ENCODE data around the gene BMP2. TPM values are rescaled to one million over a fixed set of nuclear protein-coding genes. Genes with fewer than 3 reads are reported as not detected.

BMP2 gene
- polyA plus RNA-seq, 1 donor (not counting 4 experiments of a cell fraction or from before 2014, with no cell fraction given), result 3.6 TPM

GRCh38 chr20:6740096-6740495 lies 27.4 kb upstream of the BMP2 start:
- dilution Hi-C loops (cut with MboI; ENCODE audit: extremely low pct_ligation_motif_present, low sequenced_read_pairs), result no loop called here
- H3K79me2 ChIP-seq (ENCODE audit: control insufficient read depth, insufficient read depth, low read length), result no peaks in the 10 kb centered on the region

GRCh38 chr20:6744180-6744579 lies 23.3 kb upstream of the BMP2 start:
- H3K9me3 ChIP-seq (ENCODE audit: control insufficient read depth, low read depth, low read length), result no peaks in the 10 kb centered on the region
- dilution Hi-C loops (cut with MboI; ENCODE audit: extremely low pct_ligation_motif_present, low sequenced_read_pairs), result no loop called here
- DNase-seq (ENCODE audit: low read depth, low spot score) (no peak), FAIRE-seq (no peak)
- no peak overlapping the region for H3K4me2 ChIP-seq (ENCODE audit: control insufficient read depth, extremely low read depth, insufficient read depth, low read depth, low read length)
- H3K9ac ChIP-seq (ENCODE audit: control insufficient read depth, extremely low read depth, insufficient read depth, low read length), result no peak overlapping the region
- no peaks in the 10 kb centered on the region for H3K9me1 ChIP-seq (ENCODE audit: control insufficient read depth, extremely low read depth, insufficient read depth, low read length)
- H4K20me1 ChIP-seq (ENCODE audit: control insufficient read depth, extremely low read depth, insufficient read depth, low read length), result no peaks in the 10 kb centered on the region
- H3K27ac ChIP-seq (ENCODE audit: control insufficient read depth, insufficient read depth, low read length), result no peak overlapping the region
- no peaks in the 10 kb centered on the region for H3K4me1 ChIP-seq (ENCODE audit: control insufficient read depth, extremely low read depth, insufficient read depth, low read length)
- no peak overlapping the region for H2AFZ ChIP-seq (ENCODE audit: control insufficient read depth, low read length)
- no peak overlapping the region for H3K4me3 ChIP-seq (ENCODE audit: control insufficient read depth in 2 of 3, extremely low read depth in 1 of 3, insufficient read depth in 2 of 3, low read depth in 1 of 3, low read length in 3 of 3)
- TF ChIP-seq, protein P1, sequence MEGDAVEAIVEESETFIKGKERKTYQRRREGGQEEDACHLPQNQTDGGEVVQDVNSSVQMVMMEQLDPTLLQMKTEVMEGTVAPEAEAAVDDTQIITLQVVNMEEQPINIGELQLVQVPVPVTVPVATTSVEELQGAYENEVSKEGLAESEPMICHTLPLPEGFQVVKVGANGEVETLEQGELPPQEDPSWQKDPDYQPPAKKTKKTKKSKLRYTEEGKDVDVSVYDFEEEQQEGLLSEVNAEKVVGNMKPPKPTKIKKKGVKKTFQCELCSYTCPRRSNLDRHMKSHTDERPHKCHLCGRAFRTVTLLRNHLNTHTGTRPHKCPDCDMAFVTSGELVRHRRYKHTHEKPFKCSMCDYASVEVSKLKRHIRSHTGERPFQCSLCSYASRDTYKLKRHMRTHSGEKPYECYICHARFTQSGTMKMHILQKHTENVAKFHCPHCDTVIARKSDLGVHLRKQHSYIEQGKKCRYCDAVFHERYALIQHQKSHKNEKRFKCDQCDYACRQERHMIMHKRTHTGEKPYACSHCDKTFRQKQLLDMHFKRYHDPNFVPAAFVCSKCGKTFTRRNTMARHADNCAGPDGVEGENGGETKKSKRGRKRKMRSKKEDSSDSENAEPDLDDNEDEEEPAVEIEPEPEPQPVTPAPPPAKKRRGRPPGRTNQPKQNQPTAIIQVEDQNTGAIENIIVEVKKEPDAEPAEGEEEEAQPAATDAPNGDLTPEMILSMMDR (optimal IDR thresholded peaks at IDR 0.05 in 1 of 3, IDR thresholded peaks at IDR 0.05 in 1 of 3, conservative IDR thresholded peaks at IDR 0.05 in 1 of 3; ENCODE audit: extremely low read depth in 1 of 3, insufficient read depth in 2 of 3, low read length in 3 of 3), result no peak
- TF ChIP-seq EZH2 (IDR thresholded peaks at IDR 0.05; ENCODE audit: low read length), result no peak
- H3K79me2 ChIP-seq (ENCODE audit: control insufficient read depth, insufficient read depth, low read length), result no peaks in the 10 kb centered on the region
- H3K36me3 ChIP-seq (ENCODE audit: control insufficient read depth in 2 of 2, extremely low read depth in 1 of 2, insufficient read depth in 2 of 2, low read length in 2 of 2), result no peaks in the 10 kb centered on the region
- no peaks in the 10 kb centered on the region for H3K27me3 ChIP-seq (ENCODE audit: control insufficient read depth, extremely low read depth, insufficient read depth, low read length)

More at GRCh38 chr20:6740096-6740495, 27.4 kb upstream of the BMP2 start:
- no peaks in the 10 kb centered on the region for H4K20me1 ChIP-seq (ENCODE audit: control insufficient read depth, extremely low read depth, insufficient read depth, low read length)
- no peaks in the 10 kb centered on the region for H3K9me3 ChIP-seq (ENCODE audit: control insufficient read depth, low read depth, low read length)
- TF ChIP-seq EZH2 (IDR thresholded peaks at IDR 0.05; ENCODE audit: low read length), result no peak
- TF ChIP-seq, protein P1 (optimal IDR thresholded peaks at IDR 0.05 in 1 of 3, IDR thresholded peaks at IDR 0.05 in 1 of 3, conservative IDR thresholded peaks at IDR 0.05 in 1 of 3; ENCODE audit: extremely low read depth in 1 of 3, insufficient read depth in 2 of 3, low read length in 3 of 3), result no peak
- DNase-seq (ENCODE audit: low read depth, low spot score), result no peak
- no peak overlapping the region for H2AFZ ChIP-seq (ENCODE audit: control insufficient read depth, low read length)
- H3K27me3 ChIP-seq (ENCODE audit: control insufficient read depth, extremely low read depth, insufficient read depth, low read length), result no peaks in the 10 kb centered on the region
- no peak overlapping the region for H3K4me3 ChIP-seq (ENCODE audit: control insufficient read depth in 2 of 3, extremely low read depth in 1 of 3, insufficient read depth in 2 of 3, low read depth in 1 of 3, low read length in 3 of 3)
- H3K36me3 ChIP-seq (ENCODE audit: control insufficient read depth in 2 of 2, extremely low read depth in 1 of 2, insufficient read depth in 2 of 2, low read length in 2 of 2), result no peaks in the 10 kb centered on the region
- H3K9me1 ChIP-seq (ENCODE audit: control insufficient read depth, extremely low read depth, insufficient read depth, low read length), result no peaks in the 10 kb centered on the region
- no peak overlapping the region for H3K4me2 ChIP-seq (ENCODE audit: control insufficient read depth, extremely low read depth, insufficient read depth, low read depth, low read length)
- no peaks in the 10 kb centered on the region for H3K4me1 ChIP-seq (ENCODE audit: control insufficient read depth, extremely low read depth, insufficient read depth, low read length)
- no peak overlapping the region for H3K27ac ChIP-seq (ENCODE audit: control insufficient read depth, insufficient read depth, low read length)
- FAIRE-seq, result no peak
- no peak overlapping the region for H3K9ac ChIP-seq (ENCODE audit: control insufficient read depth, extremely low read depth, insufficient read depth, low read length)
